ENCODE measurements around the gene WDR1.

WDR1 gene

DNA sequence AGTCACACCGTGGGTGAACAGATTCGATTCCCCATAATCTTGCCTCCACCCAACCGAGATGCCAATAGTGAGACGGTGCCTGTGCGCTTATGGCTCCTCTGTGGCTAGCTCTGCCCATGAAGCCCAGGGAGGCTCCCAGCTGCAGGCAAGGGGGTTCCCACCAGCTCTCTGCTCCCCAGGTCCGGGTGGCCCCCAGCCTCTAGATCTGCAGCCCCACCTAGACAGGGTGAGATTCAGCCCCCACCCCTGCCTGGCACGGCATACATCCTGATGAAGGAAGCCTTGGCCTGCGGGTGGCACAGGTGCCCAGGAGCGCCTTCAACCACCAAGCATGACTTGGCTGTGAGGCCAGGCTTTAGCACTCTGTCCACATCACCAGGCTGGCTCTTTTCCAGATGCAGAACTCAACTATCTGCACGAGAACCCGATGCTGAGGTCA lies 40.6 kb downstream of the WDR1 start:
- H3K79me2 ChIP-seq (ENCODE audit: insufficient read depth, low read length): no peaks in the 10 kb centered on the region
- no peak overlapping the region for H3K9ac ChIP-seq (ENCODE audit: low read length)
- peaks cover 54% of the 10 kb centered on the region for H3K36me3 ChIP-seq (ENCODE audit: insufficient read depth, low read length)
- H3K27me3 ChIP-seq (ENCODE audit: insufficient read depth, low read length): no peaks in the 10 kb centered on the region
- H2AFZ ChIP-seq (ENCODE audit: low read length): no peak overlapping the region
- no peaks in the 10 kb centered on the region for H3K4me1 ChIP-seq (ENCODE audit: insufficient read depth, low read length, severe bottlenecking)
- TF ChIP-seq CTCF (IDR thresholded peaks at IDR 0.05; ENCODE audit: low read length): no peak
- TF ChIP-seq EZH2 (IDR thresholded peaks at IDR 0.05; ENCODE audit: borderline replicate concordance, low read length): no peak
- no peaks in the 10 kb centered on the region for H3K9me2 ChIP-seq (ENCODE audit: low read depth, low read length)
- H4K20me1 ChIP-seq (ENCODE audit: insufficient read depth, low read length): no peaks in the 10 kb centered on the region
- H3K27ac ChIP-seq (ENCODE audit: low read depth, low read length, poor library complexity, severe bottlenecking): no peak overlapping the region
- no peaks in the 10 kb centered on the region for H3F3A ChIP-seq (ENCODE audit: insufficient read depth, low read length)
- no peaks in the 10 kb centered on the region for H3K9me3 ChIP-seq (ENCODE audit: low read length)
- no peak overlapping the region for H3K4me3 ChIP-seq (ENCODE audit: low read depth, low read length, poor library complexity, severe bottlenecking)
- H3K4me2 ChIP-seq (ENCODE audit: low read length): no peak overlapping the region

DNA sequence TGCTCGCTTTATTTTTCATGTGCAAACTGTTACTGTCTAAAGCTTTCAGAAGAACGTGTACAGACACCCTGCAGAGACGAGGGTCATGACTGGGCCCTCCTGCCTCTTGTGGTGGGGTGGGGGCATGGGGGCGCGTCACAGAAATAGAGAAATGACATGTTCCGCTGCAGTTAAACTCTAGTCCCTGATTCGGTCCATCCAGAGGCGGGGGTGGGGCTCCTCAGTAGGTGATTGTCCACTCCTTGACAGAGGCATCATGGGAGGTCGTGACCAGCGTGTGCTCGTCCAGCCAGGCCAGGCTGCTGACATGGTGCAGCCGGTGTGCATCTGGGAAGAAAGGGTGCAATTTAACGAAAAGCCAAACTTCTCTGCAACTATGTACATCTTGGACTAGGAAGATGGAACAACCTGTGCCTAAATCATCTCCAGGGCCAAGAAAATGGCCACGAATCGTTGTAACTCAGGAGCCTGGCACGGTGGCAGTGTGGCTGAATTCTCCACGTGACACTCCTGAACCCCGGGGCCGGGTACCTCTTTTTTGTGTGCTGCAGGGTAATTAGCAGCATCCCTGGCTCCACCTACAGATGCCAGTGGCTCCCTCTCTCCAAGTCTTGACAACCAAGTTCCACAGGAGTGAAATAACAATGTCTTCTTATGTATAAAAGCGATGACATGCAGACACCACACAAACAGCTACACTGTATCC lies 41.3 kb downstream of the WDR1 start:
- Histone ChIP-seq H3K27ac (ENCODE audit: low read depth, low read length, poor library complexity, severe bottlenecking) (no peak overlapping the region), H3K27me3 (ENCODE audit: insufficient read depth, low read length) (no peaks in the 10 kb centered on the region), H3K4me3 (ENCODE audit: low read depth, low read length, poor library complexity, severe bottlenecking) (no peak overlapping the region), H4K20me1 (ENCODE audit: insufficient read depth, low read length) (no peaks in the 10 kb centered on the region), H3K9ac (ENCODE audit: low read length) (no peak overlapping the region), H2AFZ (ENCODE audit: low read length) (no peak overlapping the region), H3K36me3 (ENCODE audit: insufficient read depth, low read length) (peaks cover 47% of the 10 kb centered on the region), H3K4me1 (ENCODE audit: insufficient read depth, low read length, severe bottlenecking) (no peaks in the 10 kb centered on the region), H3K4me2 (ENCODE audit: low read length) (no peak overlapping the region), H3F3A (ENCODE audit: insufficient read depth, low read length) (no peaks in the 10 kb centered on the region), H3K79me2 (ENCODE audit: insufficient read depth, low read length) (no peaks in the 10 kb centered on the region), H3K9me3 (ENCODE audit: low read length) (no peaks in the 10 kb centered on the region), H3K9me2 (ENCODE audit: low read depth, low read length) (no peaks in the 10 kb centered on the region)
- TF ChIP-seq EZH2 (IDR thresholded peaks at IDR 0.05; ENCODE audit: borderline replicate concordance, low read length) (no peak), CTCF (IDR thresholded peaks at IDR 0.05; ENCODE audit: low read length) (no peak)

DNA sequence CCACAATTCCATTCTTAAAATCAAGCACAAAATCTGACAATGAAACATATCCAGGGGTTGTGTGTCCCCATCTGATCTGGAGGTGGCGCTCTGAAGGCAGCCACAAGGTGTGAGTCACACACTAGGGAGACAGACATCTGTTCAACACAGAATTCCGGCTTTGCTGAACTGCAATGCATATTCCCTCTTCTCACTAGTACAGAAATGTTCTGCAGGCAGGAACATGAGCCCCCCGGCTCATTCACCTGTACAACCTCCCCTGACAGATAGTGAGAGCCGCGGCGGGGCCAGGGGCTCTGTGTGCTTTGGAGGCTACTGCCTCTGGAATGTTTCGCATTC lies 41.9 kb downstream of the WDR1 start:
- Histone ChIP-seq H4K20me1 (ENCODE audit: insufficient read depth, low read length) (no peaks in the 10 kb centered on the region), H3K4me1 (ENCODE audit: insufficient read depth, low read length, severe bottlenecking) (no peaks in the 10 kb centered on the region), H3F3A (ENCODE audit: insufficient read depth, low read length) (no peaks in the 10 kb centered on the region), H3K79me2 (ENCODE audit: insufficient read depth, low read length) (no peaks in the 10 kb centered on the region), H3K36me3 (ENCODE audit: insufficient read depth, low read length) (peaks cover 45% of the 10 kb centered on the region), H3K9me3 (ENCODE audit: low read length) (no peaks in the 10 kb centered on the region), H3K27ac (ENCODE audit: low read depth, low read length, poor library complexity, severe bottlenecking) (no peak overlapping the region), H3K4me3 (ENCODE audit: low read depth, low read length, poor library complexity, severe bottlenecking) (no peak overlapping the region), H3K9ac (ENCODE audit: low read length) (no peak overlapping the region), H3K9me2 (ENCODE audit: low read depth, low read length) (no peaks in the 10 kb centered on the region), H2AFZ (ENCODE audit: low read length) (no peak overlapping the region), H3K27me3 (ENCODE audit: insufficient read depth, low read length) (no peaks in the 10 kb centered on the region), H3K4me2 (ENCODE audit: low read length) (no peak overlapping the region)
- TF ChIP-seq CTCF (IDR thresholded peaks at IDR 0.05; ENCODE audit: low read length) (peak; percentile 29; the same call in 1 of the 2 replicates), EZH2 (IDR thresholded peaks at IDR 0.05; ENCODE audit: borderline replicate concordance, low read length) (no peak)

Measured in OCI-LY1 (cell line).